Body of pancreas (tissue), 4 donors: ENCODE results near the gene OPA3.
"Not testable (repeated sequence)": the region's sequence is repeated elsewhere in the genome, so short reads cannot be mapped to it uniquely, and the experiment has no call there.

ENCODE experiments used
- POLR2A ChIP-seq, 3 donors: fragments of 450-650 bp; IDR thresholded peaks; one replicate each; pipeline ENCODE4 v1.6.1; 2016; ENCODE audit warnings: antibody characterized with exemption in 3 of 3, mild to moderate bottlenecking in 2 of 3
- TF ChIP-seq, protein P1 (sequence below), 7 experiments: fragments of 450-650 bp in 4 of 7; fragments of 200-600 bp in 3 of 7; sonication (generic) in 3 of 7; IDR thresholded peaks; one replicate each; pipeline ENCODE4 v1.5.1; 2016 to 2019; ENCODE audit warnings: antibody characterized with exemption in 7 of 7

DNA sequence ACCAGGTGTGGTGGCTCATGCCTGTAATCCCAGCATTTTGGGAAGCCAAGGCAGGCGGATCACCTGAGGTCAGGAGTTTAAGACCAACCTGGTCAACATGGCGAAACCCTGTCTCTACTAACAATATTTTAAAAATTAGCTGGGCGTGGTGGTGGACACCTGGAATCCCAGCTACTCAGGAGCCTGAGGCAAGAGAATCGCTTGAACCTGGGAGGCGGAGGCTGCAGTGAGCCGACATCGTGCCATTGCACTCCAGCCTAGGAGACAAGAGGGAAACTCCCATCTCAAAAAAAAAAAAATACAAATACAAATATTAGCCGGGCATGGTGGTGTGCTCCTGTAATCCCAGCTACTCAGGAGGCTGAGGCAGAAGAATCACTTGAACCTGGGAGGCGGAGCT lies 30.5 kb upstream of the OPA3 start:
- not testable (repeated sequence) for TF ChIP-seq POLR2A (IDR thresholded peaks at IDR 0.05)
- TF ChIP-seq, protein P1, sequence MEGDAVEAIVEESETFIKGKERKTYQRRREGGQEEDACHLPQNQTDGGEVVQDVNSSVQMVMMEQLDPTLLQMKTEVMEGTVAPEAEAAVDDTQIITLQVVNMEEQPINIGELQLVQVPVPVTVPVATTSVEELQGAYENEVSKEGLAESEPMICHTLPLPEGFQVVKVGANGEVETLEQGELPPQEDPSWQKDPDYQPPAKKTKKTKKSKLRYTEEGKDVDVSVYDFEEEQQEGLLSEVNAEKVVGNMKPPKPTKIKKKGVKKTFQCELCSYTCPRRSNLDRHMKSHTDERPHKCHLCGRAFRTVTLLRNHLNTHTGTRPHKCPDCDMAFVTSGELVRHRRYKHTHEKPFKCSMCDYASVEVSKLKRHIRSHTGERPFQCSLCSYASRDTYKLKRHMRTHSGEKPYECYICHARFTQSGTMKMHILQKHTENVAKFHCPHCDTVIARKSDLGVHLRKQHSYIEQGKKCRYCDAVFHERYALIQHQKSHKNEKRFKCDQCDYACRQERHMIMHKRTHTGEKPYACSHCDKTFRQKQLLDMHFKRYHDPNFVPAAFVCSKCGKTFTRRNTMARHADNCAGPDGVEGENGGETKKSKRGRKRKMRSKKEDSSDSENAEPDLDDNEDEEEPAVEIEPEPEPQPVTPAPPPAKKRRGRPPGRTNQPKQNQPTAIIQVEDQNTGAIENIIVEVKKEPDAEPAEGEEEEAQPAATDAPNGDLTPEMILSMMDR (IDR thresholded peaks at IDR 0.05) = not testable (repeated sequence)
